Right atrium auricular region (tissue), 2 donors: ENCODE measurements around the gene MDM2. TPM values are rescaled to one million over a fixed set of nuclear protein-coding genes. Genes with fewer than 3 reads are reported as not detected.
"Not testable (repeated sequence)": the region's sequence is repeated elsewhere in the genome, so short reads cannot be mapped to it uniquely, and the experiment has no call there.

Experiments used
- DNase-seq: peaks from one replicate; pipeline ENCODE4 v3.0.0-alpha.2; 2019; ENCODE audit warnings: low spot score
- H3K27ac ChIP-seq, 2 donors: fragments of 200-600 bp; sonication (generic); 1 replicate in 1 of 2; 2 replicates in 1 of 2; pipeline ENCODE4 v1.5.1; 2016 to 2019
- H3K27me3 ChIP-seq, 2 donors: fragments of 200-600 bp; sonication (generic); one replicate each; pipeline versions ENCODE4 v1.5.1 to v1.6.0; 2017 to 2019
- H3K36me3 ChIP-seq: fragments of 200-600 bp; sonication (generic); one replicate; pipeline ENCODE4 v1.5.1; 2016
- H3K4me1 ChIP-seq, 2 donors: fragments of 200-600 bp; sonication (generic); one replicate each; pipeline versions ENCODE4 v1.5.1 to v1.6.0; 2017 to 2019
- H3K4me3 ChIP-seq, 2 donors: fragments of 200-600 bp; sonication (generic); 1 replicate in 1 of 2; 2 replicates in 1 of 2; pipeline ENCODE4 v1.5.1; 2017 to 2019; ENCODE audit warnings: mild to moderate bottlenecking in 1 of 2, moderate library complexity in 1 of 2
- H3K9me3 ChIP-seq, 2 donors: fragments of 200-600 bp; sonication (generic); one replicate each; pipeline ENCODE4 v1.5.1; 2019
- CTCF ChIP-seq, 2 donors: fragments of 200-600 bp; sonication (generic); IDR thresholded peaks; one replicate each; pipeline ENCODE4 v1.5.1; 2019; ENCODE audit warnings: antibody characterized with exemption in 2 of 2
- total RNA-seq, 2 donors: library from RNA; depleted of rRNA; stranded (reverse); fragments of >200 nt; gene quantifications; one replicate each; pipeline ENCODE4 v1.1.0, GENCODE V29; 2016

The MDM2 gene
- total RNA-seq, 2 donors from 2014 or later, result 36.0 to 36.6 TPM

GRCh38 chr12:68809190-68810026 is 1.4 kb downstream of the MDM2 start:
- H3K4me1 ChIP-seq, result peaks cover 0 to 24% of the 10 kb centered on the region in 2 donors
- no peaks in the 10 kb centered on the region for H3K9me3 ChIP-seq
- H3K27ac ChIP-seq, result peak overlapping the region; percentile 98 to 99
- no peaks in the 10 kb centered on the region for H3K27me3 ChIP-seq
- peak overlapping the region; percentile 85 to 98 for H3K4me3 ChIP-seq
- no peak for DNase-seq
- TF ChIP-seq CTCF (IDR thresholded peaks at IDR 0.05), result no peak
- H3K36me3 ChIP-seq, result peaks cover 51% of the 10 kb centered on the region

GRCh38 chr12:68810027-68810389 is 2.0 kb downstream of the MDM2 start:
- H3K4me1 ChIP-seq, result peaks cover 0 to 30% of the 10 kb centered on the region in 2 donors
- DNase-seq, H3K4me3 ChIP-seq, H3K27ac ChIP-seq, H3K27me3 ChIP-seq, H3K9me3 ChIP-seq: not testable (repeated sequence)
- H3K36me3 ChIP-seq, result peaks cover 57% of the 10 kb centered on the region

- not testable (repeated sequence) for H3K27me3 ChIP-seq, H3K9me3 ChIP-seq, H3K4me3 ChIP-seq, DNase-seq, H3K27ac ChIP-seq
- Histone ChIP-seq H3K36me3 (peaks cover 59% of the 10 kb centered on the region), H3K4me1 (peaks cover 0 to 32% of the 10 kb centered on the region in 2 donors)
These were observed 3.6 kb downstream of the MDM2 start for GRCh38 chr12:68811573-68811972.

- H3K4me1 ChIP-seq, result peaks cover 0 to 27% of the 10 kb centered on the region in 2 donors
These were observed 4.7 kb downstream of the MDM2 start for GRCh38 chr12:68812553-68813241.

GRCh38 chr12:68813242-68813593 is 5.2 kb downstream of the MDM2 start:
- Histone ChIP-seq H3K27me3 (no peaks in the 10 kb centered on the region), H3K27ac (no peak overlapping the region), H3K9me3 (no peaks in the 10 kb centered on the region), H3K4me3 (no peak overlapping the region), H3K36me3 (peaks cover 74% of the 10 kb centered on the region), H3K4me1 (peaks cover 0 to 27% of the 10 kb centered on the region in 2 donors)
- no peak for TF ChIP-seq CTCF (IDR thresholded peaks at IDR 0.05)
- no peak for DNase-seq

More at GRCh38 chr12:68812553-68813241, 4.7 kb downstream of the MDM2 start:
- Histone ChIP-seq H3K36me3 (peaks cover 71% of the 10 kb centered on the region), H3K9me3 (no peaks in the 10 kb centered on the region), H3K4me3 (no peak overlapping the region), H3K27ac (no peak overlapping the region), H3K27me3 (no peaks in the 10 kb centered on the region)
- DNase-seq, result no peak
- no peak for TF ChIP-seq CTCF (IDR thresholded peaks at IDR 0.05)

- Histone ChIP-seq H3K36me3 (peaks cover 80% of the 10 kb centered on the region), H3K27me3 (no peaks in the 10 kb centered on the region), H3K9me3 (no peaks in the 10 kb centered on the region), H3K27ac (no peak overlapping the region), H3K4me1 (peaks cover 0 to 20% of the 10 kb centered on the region in 2 donors), H3K4me3 (no peak overlapping the region)
- no peak for DNase-seq
- TF ChIP-seq CTCF (IDR thresholded peaks at IDR 0.05), result no peak
These were observed 6.7 kb downstream of the MDM2 start for GRCh38 chr12:68814490-68815231.
